NCI-H774 (cell line): ENCODE measurements around the gene PRRC2B.
A peak's percentile ranks its signal among the peaks of the same experiment; 100 is the strongest.

ENCODE experiments used
- DNase-seq: peaks from one replicate; lab custom pipeline; 2025; lab: John Stamatoyannopoulos, UW

Gene PRRC2B

DNA sequence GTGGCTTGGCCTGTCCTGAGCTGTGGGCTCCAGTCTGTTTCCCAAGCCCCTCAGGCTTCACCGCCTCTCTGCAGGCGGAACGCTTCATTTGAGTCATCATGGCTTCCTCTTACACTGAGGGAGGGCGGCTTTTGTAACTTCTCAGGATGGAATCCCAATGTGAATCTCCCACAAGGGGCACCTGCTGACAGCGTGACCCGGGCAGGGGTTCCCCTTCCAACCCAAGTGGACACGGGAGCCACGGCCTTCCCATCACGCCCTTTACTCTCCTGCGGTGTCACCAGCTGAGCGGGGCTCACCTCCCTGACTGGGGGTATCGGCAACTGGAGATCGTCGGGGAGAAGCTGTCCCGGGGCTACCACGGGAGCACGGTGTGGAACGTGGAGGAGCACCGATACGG is 124.7 kb downstream of the PRRC2B start:
- no peak for DNase-seq

GRCh38 chr9:131520503-131520902 is 126.6 kb downstream of the PRRC2B start:
- DNase-seq = no peak

DNA sequence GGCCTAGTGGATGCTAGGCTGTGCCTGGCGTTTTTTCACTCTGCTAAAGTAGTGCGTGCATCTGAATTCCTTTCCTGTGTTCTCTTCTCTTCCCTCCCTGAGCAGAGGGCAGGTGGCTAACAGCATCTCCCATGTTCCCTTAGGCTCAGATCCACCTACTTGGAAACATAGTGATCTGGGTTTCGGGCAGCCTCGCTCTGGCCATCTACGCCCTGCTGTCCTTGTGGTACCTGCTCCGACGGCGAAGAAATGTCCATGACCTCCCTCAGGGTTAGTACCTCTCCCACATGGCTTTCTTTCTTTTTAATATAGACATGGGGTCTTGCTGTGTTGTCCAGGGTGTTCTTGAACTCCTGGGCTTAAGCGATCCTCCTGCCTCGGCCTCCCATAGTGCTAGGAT is 127.3 kb downstream of the PRRC2B start:
- no peak for DNase-seq

DNA sequence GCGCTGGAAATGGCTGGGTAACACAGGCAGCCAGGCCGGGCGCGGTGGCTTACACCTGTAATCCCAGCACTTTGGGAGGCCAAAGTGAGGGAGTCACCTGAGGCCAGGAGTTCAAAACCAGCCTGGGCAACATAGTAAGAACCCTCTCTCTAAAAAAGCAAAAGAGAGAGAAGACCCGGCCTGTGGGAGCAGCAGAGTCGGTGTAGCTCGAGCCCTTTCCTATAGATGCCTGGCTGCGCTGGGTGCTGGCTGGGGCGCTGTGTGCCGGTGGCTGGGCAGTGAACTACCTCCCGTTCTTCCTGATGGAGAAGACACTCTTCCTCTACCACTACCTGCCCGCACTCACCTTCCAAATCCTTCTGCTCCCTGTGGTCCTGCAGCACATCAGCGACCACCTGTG is 127.9 kb downstream of the PRRC2B start:
- no peak for DNase-seq

- DNase-seq = no peak
Observed at GRCh38 chr9:131522257-131523085, 128.6 kb downstream of the PRRC2B start.

DNA sequence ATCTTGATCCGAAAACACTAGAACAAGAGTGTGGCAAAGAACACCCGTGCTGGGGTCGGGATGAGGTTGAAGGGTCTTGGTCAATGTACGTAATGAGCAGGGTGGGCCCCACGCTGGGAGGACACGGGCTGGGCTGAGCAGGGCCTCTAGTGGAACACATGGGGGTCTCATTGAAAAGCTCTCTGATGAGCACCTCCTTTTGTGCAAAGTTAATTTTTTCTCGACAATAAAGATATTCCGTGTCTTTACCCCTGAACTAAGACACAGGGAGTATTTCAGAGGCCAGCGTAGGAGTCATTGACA is 129.2 kb downstream of the PRRC2B start:
- no peak for DNase-seq

DNA sequence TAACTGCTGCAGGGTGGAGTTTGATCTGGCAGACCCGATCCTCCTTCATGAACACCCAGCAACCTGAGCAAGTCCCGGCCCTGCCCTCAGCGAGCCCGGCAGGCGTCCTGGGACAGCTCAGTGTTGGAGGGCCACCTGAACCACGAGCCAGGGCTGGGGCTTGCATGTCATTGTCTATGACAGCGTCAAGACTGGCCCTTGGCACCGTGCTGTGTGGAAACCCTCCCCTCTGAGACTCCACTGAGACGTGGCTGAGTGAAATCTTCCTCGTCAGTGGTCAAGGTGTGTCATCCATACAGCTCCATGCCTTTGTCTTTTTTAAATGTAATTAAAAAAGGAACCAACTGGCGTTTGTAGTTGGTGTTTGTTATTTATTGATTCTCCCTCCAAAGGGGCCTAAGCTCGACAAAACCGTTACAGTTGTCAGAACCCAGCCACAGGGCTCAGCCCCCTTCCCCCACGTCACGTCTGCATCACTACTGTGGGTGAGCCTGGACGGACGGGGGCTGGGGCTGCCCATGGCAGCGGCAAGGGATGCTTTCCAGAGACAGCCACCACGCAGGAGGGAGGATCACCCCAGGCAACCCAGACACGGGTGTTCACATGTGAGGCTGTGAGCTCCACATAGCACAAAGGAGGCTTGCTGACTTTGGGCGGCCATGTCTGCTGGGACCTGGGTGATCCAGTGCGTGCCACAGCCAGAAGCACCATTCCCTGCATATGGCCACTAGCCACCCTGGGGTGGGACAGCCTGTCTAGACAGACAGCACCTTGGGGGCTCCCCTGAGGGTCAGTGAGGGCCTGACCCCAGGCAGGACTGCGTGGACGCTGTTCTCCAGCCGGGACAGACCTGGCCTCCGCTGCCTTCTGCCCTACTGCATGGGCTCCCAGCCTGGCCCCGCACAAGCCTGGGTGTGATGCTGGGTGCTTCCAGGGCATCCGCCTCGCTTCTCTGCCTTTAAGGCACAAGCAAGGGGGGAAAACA is 129.9 kb downstream of the PRRC2B start:
- no peak for DNase-seq

- DNase-seq = no peak
Observed at GRCh38 chr9:131524665-131525315, 130.9 kb downstream of the PRRC2B start.

- no peak for DNase-seq
Observed at GRCh38 chr9:131525643-131526565, 132.0 kb downstream of the PRRC2B start.

DNA sequence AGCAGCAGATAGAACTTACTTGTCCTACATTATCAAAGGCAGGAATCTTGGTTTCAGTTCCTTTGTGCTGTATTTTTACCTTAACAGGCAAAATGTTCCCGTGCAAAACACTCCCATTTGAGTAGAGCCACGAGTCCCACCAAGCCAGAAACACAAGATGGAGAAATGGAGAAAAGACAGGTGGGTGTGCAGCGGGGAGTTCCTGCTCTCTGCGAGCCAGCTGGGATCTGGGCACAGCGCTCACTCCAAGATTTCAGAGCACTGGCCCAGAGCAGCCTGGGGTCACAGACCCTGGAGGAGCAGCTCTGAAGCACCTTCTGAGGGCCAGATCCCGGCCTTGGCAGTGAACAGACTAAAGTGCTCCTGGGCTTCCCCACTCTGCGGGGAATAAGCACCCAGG is 134.3 kb downstream of the PRRC2B start:
- no peak for DNase-seq

DNA sequence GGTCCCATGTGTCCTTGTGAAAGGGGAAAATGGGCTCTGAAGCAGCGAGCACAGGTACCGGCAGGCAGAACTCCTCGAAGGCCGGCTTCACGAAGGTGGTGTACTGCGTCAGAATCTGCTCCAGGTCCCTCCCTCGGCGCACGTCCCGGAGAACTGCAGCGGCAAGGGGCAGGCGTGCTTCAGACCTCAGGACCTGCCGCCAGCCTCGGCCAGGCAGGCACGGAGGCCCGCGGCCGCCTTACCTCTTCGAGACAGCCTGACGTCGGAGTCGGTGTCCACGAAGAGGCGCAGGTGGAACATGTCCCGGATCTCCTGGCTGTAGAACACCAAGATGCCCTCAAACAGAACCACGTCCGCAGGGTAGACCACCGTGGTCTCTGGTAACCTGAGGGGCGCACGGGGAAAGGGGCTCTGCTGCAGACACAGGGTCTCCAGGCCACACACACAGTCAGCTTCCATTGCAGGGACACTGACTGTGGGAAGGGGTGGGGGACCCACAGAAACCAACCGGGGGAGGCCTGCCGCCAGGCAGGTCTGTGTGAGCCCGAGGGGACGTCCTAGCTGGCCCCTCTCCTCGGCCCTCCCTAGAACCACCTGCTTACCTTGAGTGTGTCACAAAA is 135.1 kb downstream of the PRRC2B start:
- DNase-seq = no peak

DNA sequence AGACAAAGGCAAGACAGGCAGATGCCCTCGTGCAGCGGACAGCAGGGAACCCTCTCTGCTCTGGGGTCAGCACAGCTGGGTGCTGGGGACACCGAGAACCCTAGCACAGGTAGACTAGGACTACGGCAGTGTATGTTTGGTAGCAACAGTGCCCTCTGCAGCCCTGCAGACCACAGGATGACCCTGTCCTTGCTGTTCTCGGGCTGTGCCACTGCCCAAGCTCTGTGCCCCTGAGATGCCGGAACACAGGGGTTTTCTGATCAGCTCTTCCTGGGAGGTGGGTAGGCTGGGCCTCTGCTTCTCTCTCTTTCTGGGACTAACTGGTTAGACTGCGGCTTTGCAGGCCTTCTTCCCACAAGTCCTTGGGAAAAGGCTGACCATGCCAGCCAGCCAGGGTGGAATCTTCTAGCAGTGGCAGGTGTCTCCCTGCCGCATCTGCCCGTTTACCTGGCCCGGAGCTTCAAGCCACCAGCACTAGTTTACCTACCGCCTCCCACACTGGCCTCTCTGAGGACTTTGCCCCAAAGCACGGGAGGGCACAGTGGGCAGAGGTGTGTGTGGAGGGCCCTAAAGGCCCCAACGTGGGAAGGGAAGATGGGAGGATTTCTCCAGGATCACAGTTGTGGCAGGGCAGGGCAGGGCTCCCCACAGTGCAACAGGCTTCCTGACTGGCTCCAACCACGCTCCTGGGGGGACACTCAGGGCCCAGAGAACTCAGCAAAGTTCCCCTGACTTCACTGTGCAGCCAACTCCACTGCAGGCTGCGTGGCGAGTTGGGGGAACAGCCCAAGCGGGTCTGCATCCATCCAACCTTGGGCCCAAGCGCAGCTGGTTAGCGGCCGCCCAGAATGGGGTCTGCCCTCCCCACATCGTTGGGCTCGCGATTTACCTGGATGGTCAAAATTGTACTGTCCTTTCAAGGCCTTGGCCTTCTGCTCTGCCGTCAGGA is 136.0 kb downstream of the PRRC2B start:
- DNase-seq = no peak

DNA sequence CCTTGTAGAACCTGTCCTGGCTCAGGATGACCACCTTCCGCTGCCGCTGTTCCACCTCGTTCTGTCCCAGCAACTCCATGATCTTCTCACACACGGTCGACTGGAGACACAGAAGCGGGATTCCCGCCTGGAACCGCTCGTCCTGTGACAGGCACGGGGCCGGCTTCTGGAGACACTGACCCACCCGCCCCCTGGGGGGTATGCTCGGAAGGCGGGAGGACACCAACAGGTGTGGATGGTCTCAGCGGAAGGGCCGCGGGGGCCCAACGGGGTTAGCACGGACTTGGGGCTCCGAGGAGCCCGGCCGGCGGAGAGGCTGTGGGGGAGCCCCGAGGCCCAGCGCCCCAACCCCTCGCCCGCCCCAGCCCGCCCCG is 136.6 kb downstream of the PRRC2B start:
- peak; percentile 14 for DNase-seq

DNA sequence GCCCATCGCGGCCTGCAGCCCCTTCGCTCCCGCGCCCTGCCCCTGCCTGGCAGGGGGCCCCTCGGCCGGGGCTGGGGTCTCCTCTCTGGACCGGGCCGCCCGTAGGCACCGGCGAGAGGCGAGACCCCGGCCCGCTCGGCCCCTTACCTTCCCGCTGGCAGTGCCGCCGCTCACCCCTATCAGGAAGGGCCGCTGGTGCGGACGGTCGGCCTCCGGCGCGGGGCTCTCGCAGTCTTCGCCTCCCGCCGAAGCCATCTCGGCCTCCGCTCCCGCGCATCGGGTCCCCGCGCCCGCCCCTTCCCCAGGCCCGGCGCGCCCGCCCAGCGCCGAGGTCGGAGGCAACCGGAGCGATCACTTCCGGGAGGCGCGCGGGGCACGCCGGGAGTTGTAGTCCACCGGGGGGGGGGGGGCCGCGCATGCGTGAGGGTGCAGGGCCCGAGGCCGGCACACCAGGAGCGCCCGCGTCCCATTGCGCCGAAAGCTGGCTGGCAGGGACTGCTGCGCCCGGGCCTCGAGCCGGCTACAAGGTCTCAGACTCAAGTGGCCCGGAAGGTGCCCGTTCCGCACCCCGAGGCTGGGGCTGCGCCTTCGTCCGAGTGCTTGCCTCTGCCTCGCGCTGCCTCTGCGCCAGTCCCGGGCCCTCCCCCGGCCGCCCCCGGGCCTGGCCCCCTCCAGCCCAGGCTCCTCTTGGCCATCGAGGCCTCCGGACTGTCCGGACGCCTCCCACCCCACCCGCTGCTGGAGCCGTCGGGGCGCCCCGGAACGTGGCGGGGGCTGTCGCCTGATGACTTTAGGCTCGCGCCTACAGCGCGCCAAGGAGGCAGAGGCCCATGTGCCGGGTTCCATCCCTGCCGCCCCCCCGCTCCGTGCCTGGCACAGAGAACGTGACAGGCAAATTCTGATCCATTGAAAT is 137.3 kb downstream of the PRRC2B start, which contains the start of gene UCK1:
Gene UCK1, minus strand, starts transcription at position 344 of the 913 bp plus-strand sequence. Its CDS starts 89 bp downstream, at position 255.
- DNase-seq = peak; percentile 85

DNA sequence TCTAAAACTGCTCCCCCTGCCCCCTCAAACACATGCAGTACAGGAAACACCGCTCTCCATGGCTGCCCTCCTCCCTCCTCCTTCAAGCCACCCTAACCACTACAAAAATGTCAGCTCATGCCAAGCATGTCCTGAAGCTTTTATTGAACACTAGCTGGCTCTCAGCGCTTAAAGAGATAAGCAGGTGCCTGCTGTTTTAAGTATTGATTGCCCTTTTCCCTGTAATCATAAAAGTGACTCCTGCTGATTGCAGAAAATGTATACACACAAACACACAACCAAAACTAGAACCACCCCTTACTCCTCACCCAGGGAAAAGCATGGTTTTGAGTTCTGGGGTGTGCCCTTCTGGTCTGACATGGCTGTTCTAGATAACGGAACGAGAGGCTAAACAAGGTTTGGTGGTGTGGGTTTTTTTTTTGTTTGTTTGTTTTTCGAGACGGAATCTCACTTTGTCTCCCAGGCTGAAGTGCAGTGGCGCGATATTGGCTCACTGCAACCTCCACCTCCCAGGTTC is 140.9 kb downstream of the PRRC2B start:
- DNase-seq = no peak

DNA sequence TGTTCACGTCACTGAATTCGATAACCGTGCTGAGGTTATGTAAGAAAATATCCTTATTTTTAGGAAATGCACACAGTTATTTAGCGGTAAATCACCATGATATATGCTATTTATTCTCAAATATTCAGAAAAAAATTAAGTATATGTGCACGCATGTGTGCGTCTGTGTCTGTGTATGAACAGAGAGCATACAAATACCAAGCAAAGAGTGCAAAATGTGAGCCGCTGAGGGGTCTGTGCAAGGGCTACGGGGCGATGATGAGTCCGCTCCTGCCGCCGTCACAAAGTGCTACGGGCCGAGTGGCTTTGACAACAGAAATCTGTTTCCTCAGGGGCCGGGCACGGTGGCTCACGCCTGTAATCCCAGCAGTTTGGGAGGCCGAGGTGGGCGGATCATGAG is 144.1 kb downstream of the PRRC2B start:
- no peak for DNase-seq

- no peak for DNase-seq
Observed at GRCh38 chr9:131539223-131539923, 145.5 kb downstream of the PRRC2B start.

DNA sequence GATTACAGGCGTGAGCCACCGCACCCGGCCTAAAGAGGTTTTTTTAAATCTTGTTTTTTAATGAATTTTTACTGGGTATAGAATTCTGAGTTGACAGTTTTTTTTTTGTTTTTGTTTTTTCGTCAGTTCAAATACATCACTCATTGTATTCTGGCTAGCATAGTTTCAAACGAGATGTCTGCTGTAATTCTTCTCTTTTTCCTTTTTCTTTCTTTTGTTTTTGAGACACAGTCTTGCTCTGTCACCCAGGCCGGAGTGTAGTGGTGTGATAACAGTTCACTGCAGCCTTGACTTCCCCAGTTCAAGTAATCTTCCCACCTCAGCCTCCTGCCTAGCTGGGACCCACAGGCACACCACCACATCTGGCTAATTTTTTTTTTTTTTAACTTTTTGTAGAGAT is 149.3 kb downstream of the PRRC2B start:
- no peak for DNase-seq
